HG03095 (cell line): Measurements from ENCODE around the gene NTF3.
"Not testable (repeated sequence)": the region's sequence is repeated elsewhere in the genome, so short reads cannot be mapped to it uniquely, and the experiment has no call there.

Experiments used
- ATAC-seq: cut with Tn5 transposase; IDR thresholded peaks from one replicate; pipeline ENCODE4 v1.9.1; 2021; ENCODE audit warnings: moderate library complexity; ENCODE audit not compliant: unreplicated experiment

Gene NTF3

DNA sequence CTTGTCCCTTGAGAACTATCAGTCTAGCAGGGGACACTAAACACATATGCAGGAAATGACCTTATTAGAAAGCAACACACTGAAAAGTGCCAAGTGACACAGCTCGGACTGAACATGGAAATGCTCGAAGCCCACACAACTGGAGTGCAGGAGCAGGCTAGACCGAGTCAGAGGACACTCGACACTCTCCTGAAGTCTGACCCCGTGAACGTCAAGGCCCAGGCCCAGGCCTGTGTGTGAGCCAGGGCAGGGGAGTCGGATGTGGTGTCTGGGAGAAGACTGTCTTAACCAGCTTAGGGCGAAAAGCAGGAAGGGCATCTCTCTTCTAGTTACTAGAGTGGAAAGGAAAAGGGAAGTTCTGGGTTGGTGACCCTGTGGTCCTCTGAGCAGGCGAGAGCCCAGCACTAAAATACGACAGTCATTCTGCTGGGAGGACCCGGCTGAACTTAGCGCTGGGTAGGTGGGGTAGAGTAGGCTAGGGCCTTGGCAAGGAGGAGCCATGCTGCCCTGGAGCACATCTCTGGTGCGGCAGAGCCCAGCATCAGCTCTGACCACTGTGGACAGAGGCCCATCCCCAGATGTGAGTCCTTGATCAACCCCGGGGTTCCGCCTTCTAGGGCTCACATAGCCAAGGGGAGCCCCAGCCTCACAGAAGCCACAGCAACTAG is 93.0 kb downstream of the NTF3 start:
- no peak for ATAC-seq

DNA sequence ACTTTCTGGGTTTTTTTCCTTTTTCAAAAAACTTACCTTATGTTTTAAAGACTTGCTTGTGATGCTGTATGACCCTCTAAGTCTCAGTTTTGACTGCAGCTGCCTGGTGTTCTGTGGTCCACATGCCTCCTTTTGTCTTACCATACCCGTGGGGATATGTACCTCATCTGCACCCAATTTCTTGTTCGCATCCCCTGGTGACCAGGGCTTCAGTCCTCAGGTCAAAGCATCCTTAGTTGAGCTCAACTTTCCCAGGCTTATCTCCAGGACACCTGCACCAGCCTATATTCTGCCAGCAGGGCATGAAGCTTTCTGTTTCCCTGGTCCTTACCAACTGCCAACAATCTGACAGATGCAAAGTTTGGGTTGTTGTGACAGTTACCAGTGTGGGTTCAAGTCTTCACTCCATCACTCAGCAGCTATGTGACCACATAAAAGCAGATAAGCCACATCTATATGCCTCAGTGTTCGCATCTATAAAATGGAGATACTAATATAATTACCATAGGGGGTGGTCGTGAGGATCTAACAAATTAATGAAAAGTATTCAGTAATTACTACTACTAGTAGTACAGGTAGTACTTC is 94.0 kb downstream of the NTF3 start:
- no peak for ATAC-seq

DNA sequence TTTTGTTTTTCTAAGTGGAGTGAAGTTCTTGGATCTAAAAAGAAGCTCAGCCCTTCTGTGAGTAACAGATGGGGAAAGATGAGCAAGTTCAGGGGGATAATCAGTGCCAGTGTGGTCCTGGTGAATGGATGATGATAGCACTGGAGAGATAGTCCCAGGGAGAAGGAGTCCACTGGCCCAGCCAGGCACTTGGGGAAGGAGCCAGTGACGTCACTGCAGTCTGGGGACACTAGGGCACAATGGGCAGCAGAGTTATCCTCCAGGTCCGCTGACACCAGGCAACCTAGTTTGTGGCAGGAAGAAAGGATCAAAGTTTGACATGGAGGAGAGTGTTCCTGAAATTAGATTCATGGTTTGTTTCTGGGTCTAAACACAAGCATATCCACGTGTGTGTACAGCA is 101.5 kb downstream of the NTF3 start:
- ATAC-seq = no peak

DNA sequence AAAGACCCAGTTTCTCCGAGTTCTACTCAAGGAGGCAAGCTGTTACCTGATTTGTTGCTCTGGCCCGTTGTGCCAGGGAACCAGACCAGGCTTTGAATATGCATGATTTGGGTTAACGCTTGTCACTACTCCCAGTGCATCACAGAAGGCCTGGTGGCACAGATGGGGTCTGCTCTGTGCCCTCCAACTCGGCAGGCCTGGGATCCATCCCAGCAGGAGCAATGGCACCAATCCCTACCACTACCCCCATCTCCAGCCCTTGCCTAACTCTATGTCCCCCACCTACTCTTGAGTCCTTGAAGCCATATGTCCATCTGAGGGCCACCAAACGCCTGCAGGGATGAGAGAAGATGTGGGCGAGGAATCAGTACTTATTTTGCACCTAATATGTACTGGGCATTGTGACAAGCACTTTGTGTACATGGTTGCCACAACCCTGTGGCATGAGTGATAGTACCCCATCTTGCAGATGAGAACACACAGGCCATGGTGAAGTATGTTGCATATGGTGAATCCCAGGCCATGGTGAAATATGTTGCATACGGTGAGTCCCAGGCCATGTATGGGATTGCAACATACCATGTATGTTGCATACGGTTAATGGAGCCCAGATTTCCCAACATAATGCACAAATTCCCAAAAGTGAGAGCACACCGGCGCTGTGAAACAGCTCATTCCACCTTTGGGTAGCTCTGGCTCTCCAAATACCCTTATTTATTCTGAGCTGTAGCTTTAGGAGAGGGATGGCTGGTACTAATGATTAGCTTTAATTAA is 102.7 kb downstream of the NTF3 start:
- no peak for ATAC-seq

DNA sequence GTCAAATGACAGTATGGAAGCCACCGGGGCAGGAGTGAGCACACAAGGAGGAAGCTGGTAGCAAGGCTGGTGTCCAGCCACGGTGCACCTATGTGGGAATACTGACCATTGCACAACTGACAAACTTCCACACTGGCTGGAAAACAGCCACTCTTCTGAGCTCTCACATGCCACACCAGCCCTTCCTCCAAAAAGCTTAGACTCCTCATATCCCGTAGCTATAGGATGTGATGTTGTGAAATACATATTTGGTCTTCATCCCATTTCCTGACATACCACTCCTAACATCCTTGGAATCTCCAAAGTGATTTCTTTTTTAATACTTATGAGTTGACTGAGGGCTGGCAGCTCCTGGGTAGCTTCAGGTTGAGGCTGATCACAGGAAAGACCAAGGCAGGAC is 103.6 kb downstream of the NTF3 start:
- no peak for ATAC-seq

DNA sequence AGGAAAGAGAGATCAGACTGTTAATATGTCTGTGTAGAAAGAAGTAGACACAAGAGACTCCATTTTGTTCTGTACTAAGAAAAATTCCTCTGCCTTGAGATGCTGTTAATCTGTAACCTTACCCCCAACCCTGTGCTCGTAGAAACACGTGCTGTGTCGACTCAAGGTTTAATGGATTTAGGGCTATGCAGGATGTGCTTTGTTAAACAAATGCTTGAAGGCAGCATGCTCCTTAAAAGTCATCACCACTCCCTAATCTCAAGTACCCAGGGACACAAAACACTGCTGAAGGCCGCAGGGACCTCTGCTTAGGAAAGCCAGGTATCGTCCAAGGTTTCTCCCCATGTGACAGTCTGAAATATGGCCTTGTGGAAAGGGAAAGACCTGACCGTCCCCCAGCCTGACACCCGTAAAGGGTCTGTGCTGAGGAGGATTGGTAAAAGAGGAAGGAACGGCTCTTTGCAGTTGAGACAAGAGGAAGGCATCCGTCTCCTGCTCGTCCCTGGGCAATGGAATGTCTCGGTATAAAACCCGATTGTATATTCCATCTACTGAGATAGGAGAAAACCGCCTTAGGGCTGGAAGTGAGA is 105.2 kb downstream of the NTF3 start:
- ATAC-seq = not testable (repeated sequence)

DNA sequence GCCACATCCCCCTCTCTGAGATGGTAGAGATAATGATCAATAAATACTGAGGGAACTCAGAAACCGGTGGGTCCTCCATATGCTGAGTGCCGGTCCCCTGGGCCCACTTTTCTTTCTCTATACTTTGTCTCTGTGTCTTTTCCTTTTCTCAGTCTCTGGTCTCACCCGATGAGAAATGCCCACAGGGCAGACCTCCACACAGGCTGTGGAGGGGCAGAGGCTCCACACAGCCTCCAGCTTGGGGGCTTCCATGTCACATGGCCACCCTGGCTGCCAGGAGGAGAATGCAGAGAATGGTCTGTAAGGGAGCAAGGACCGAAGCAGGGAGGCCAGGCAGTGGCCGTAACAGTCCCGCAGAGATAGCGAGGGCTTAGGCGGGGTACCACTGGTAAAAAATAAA is 105.9 kb downstream of the NTF3 start:
- ATAC-seq = no peak
